Pericardium fibroblast (primary cell): ENCODE results near the gene ASB3. TPM values are rescaled to one million over a fixed set of nuclear protein-coding genes. Genes with fewer than 3 reads are reported as not detected.

Source experiments
- total RNA-seq: library from RNA; depleted of rRNA; stranded (reverse); fragments of >200 nt; gene quantifications from 2 replicates; pipeline ENCODE4 v1.2.3, GENCODE V29; 2015

ASB3 gene
- total RNA-seq, result 10.0 and 13.5 TPM in 2 replicates

GRCh38 chr2:53786705-53787613, at the start of gene ASB3, which contains the start of gene ERLEC1:
Gene ASB3, minus strand, starts transcription at chr2:53786953. Its CDS starts 21,381 bp downstream, at chr2:53765572.
Gene ERLEC1, plus strand, starts transcription at chr2:53787044. Its CDS starts 167 bp downstream, at chr2:53787211.

GRCh38 chr2:53767405-53768241, 19.1 kb downstream of the ASB3 start, which contains the start of gene CHAC2:
Gene CHAC2, plus strand, starts transcription at chr2:53767804. Its CDS starts 83 bp downstream, at chr2:53767887.

Other genes starting within 250 kb of the ASB3 start
- gene CHAC2, start 19.1 kb downstream of the ASB3 start, total RNA-seq, result 0.09 and 2.7 TPM in 2 replicates
- gene ERLEC1, start 91 bp upstream of the ASB3 start, total RNA-seq, result 122 TPM in 2 replicates
- gene GPR75, start 73.0 kb upstream of the ASB3 start, total RNA-seq, result 0.35 and 0.77 TPM in 2 replicates
- gene PSME4, start 184.0 kb upstream of the ASB3 start, total RNA-seq, result 15.9 and 20.9 TPM in 2 replicates